MM.1S (cell line): ENCODE data around the gene RNASE1.

Experiments used
- CTCF ChIP-seq: fragments of 300-600 bp; sonication (generic); IDR thresholded peaks from 2 replicates; pipeline ENCODE4 v1.5.1; 2016; ENCODE audit warnings: antibody characterized with exemption, low read length, mixed read lengths
- EZH2 ChIP-seq: fragments of 300-600 bp; sonication (generic); optimal IDR thresholded peaks from 2 replicates; pipeline ENCODE3; 2017; ENCODE audit warnings: low read depth, mild to moderate bottlenecking, antibody characterized with exemption, low read length, mixed read lengths
- EZH2phosphoT487 ChIP-seq: fragments of 300-600 bp; sonication (generic); IDR thresholded peaks from 2 replicates; pipeline ENCODE4 v1.6.1; 2018; ENCODE audit warnings: antibody characterized with exemption, low read length

GRCh38 chr14:20834899-20835298 is 32.3 kb upstream of the RNASE1 start:
- TF ChIP-seq EZH2phosphoT487 (no peak), CTCF (no peak), EZH2 (no peak)
